ENCODE measurements around the gene PDZRN4.

PDZRN4 gene

DNA sequence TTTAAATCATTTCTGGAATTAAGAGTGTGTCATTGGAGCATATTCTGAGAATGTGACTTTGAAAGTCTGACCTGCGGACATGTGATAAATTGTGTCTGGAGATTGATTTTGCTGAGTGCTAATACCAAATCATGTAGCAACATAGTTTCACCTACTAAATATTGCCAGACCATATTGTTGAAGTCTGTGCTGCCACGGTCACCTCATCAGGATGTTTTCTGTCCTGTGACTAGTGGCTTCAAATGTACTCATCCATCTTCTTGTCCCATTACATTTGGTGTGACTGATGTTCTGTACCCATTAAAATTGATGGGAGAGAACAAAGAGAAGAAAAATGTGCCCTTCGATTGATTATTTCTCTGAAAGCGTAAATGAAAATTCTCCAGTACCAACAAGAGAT, 265.3 kb downstream of the PDZRN4 start:
- H2AFZ ChIP-seq (ENCODE audit: low read depth, low read length, severe bottlenecking): no peak overlapping the region

DNA sequence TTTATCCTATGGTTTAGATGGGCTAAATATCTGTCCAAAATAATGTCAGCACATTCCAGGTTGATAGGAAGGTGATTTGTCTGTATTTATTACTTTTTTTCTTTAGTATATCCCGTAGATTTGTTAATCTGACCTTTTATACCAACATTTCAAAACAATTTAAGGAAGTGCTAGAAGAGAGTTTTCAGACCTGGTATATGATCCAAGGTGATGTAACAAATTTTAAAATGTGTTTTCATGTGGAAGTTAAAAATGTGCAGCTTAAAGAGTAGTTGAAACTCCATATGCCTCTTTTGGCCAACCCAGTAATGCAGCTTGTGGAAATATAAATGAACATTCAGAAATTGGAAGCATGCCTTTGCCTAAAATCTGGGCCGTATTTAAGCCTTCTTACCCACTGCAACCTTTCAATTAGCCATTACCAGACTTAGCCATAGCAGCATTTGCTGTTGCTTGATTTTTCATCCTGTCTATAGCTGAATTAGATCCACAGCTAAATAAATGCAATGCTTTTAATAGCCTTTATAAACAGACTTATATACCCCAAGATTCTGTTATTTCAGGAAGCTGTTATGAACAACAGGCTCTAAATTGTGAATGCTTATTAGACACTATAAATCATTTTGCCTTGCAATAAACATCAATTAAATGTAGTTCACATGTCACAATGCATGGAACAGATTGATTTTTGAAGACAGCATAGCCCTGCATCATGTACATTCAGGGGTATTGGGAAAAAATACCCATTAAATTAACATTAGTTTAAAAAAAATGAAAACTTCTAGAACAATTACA, 271.2 kb downstream of the PDZRN4 start:
- Histone ChIP-seq H3K9me3 (ENCODE audit: insufficient read depth, low read length) (0 out of 2 replicates have a peak, but pooled peaks cover 3% of the 10 kb centered on the region), H4K20me1 (ENCODE audit: low read depth, low read length) (no peaks in the 10 kb centered on the region), H3K36me3 (ENCODE audit: low read length) (no peaks in the 10 kb centered on the region), H3K27ac (ENCODE audit: low read depth, low read length) (no peak overlapping the region), H3K79me2 (ENCODE audit: insufficient read depth, low read length) (no peaks in the 10 kb centered on the region), H3K9ac (ENCODE audit: low read length) (no peak overlapping the region), H3K27me3 (ENCODE audit: low read length) (no peaks in the 10 kb centered on the region), H3F3A (ENCODE audit: insufficient read depth) (no peaks in the 10 kb centered on the region), H3K4me2 (ENCODE audit: low read depth, low read length, poor library complexity, severe bottlenecking) (no peak overlapping the region), H3K4me3 (ENCODE audit: insufficient read depth, low read length, poor library complexity, severe bottlenecking) (no peak overlapping the region), H3K9me2 (replicated peaks; ENCODE audit: insufficient read depth, low read length) (no peaks in the 10 kb centered on the region), H2AFZ (ENCODE audit: low read depth, low read length, severe bottlenecking) (no peak overlapping the region)
- TF ChIP-seq, protein P1, sequence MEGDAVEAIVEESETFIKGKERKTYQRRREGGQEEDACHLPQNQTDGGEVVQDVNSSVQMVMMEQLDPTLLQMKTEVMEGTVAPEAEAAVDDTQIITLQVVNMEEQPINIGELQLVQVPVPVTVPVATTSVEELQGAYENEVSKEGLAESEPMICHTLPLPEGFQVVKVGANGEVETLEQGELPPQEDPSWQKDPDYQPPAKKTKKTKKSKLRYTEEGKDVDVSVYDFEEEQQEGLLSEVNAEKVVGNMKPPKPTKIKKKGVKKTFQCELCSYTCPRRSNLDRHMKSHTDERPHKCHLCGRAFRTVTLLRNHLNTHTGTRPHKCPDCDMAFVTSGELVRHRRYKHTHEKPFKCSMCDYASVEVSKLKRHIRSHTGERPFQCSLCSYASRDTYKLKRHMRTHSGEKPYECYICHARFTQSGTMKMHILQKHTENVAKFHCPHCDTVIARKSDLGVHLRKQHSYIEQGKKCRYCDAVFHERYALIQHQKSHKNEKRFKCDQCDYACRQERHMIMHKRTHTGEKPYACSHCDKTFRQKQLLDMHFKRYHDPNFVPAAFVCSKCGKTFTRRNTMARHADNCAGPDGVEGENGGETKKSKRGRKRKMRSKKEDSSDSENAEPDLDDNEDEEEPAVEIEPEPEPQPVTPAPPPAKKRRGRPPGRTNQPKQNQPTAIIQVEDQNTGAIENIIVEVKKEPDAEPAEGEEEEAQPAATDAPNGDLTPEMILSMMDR (IDR thresholded peaks at IDR 0.05; ENCODE audit: insufficient read depth, low read length, poor library complexity, severe bottlenecking): no peak
- TF ChIP-seq EZH2phosphoT487 (conservative IDR thresholded peaks at IDR 0.05; ENCODE audit: low read length): no peak

More for the DNA sequence above, 265.3 kb downstream of the PDZRN4 start:
- no peak overlapping the region for H3K27ac ChIP-seq (ENCODE audit: low read depth, low read length)
- H3K9ac ChIP-seq (ENCODE audit: low read length): no peak overlapping the region
- H4K20me1 ChIP-seq (ENCODE audit: low read depth, low read length): no peaks in the 10 kb centered on the region
- no peaks in the 10 kb centered on the region for H3K79me2 ChIP-seq (ENCODE audit: insufficient read depth, low read length)
- no peaks in the 10 kb centered on the region for H3K9me2 ChIP-seq (replicated peaks; ENCODE audit: insufficient read depth, low read length)
- H3K27me3 ChIP-seq (ENCODE audit: low read length): no peaks in the 10 kb centered on the region
- no peak for TF ChIP-seq EZH2phosphoT487 (conservative IDR thresholded peaks at IDR 0.05; ENCODE audit: low read length)
- TF ChIP-seq, protein P1 (IDR thresholded peaks at IDR 0.05; ENCODE audit: insufficient read depth, low read length, poor library complexity, severe bottlenecking): no peak
- H3K36me3 ChIP-seq (ENCODE audit: low read length): no peaks in the 10 kb centered on the region
- 0 out of 2 replicates have a peak, but pooled peaks cover 3% of the 10 kb centered on the region for H3K9me3 ChIP-seq (ENCODE audit: insufficient read depth, low read length)
- H3K4me3 ChIP-seq (ENCODE audit: insufficient read depth, low read length, poor library complexity, severe bottlenecking): no peak overlapping the region
- no peak overlapping the region for H3K4me2 ChIP-seq (ENCODE audit: low read depth, low read length, poor library complexity, severe bottlenecking)
- no peaks in the 10 kb centered on the region for H3F3A ChIP-seq (ENCODE audit: insufficient read depth)

DNA sequence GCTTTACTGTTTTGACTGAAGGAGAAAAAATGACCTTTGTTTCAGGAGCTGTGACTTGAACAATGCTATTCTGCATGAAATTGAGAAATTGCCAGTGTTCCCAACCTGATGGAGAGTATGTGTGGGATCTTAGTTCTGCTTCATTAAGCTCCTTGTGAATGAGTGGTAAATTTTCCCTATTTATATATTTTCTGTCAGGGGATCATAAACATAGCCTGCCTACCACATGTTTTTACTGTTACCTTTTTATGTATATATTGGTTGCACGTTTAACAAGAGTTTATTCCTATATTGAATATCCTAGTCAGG, 271.7 kb downstream of the PDZRN4 start:
- Histone ChIP-seq H3K9me2 (replicated peaks; ENCODE audit: insufficient read depth, low read length) (no peaks in the 10 kb centered on the region), H3K9me3 (ENCODE audit: insufficient read depth, low read length) (0 out of 2 replicates have a peak, but pooled peaks cover 3% of the 10 kb centered on the region), H3K36me3 (ENCODE audit: low read length) (no peaks in the 10 kb centered on the region), H3K27me3 (ENCODE audit: low read length) (no peaks in the 10 kb centered on the region), H3K4me3 (ENCODE audit: insufficient read depth, low read length, poor library complexity, severe bottlenecking) (no peak overlapping the region), H3K27ac (ENCODE audit: low read depth, low read length) (no peak overlapping the region), H2AFZ (ENCODE audit: low read depth, low read length, severe bottlenecking) (no peak overlapping the region), H4K20me1 (ENCODE audit: low read depth, low read length) (no peaks in the 10 kb centered on the region), H3K79me2 (ENCODE audit: insufficient read depth, low read length) (no peaks in the 10 kb centered on the region), H3K4me2 (ENCODE audit: low read depth, low read length, poor library complexity, severe bottlenecking) (no peak overlapping the region), H3K9ac (ENCODE audit: low read length) (no peak overlapping the region), H3F3A (ENCODE audit: insufficient read depth) (no peaks in the 10 kb centered on the region)
- TF ChIP-seq EZH2phosphoT487 (conservative IDR thresholded peaks at IDR 0.05; ENCODE audit: low read length): no peak
- TF ChIP-seq, protein P1 (IDR thresholded peaks at IDR 0.05; ENCODE audit: insufficient read depth, low read length, poor library complexity, severe bottlenecking): no peak
